Upper lobe of left lung (tissue), 4 donors: ENCODE data around the gene SLC9A6.

Experiments
- CTCF ChIP-seq, 6 experiments: fragments of 450-650 bp in 4 of 6; fragments of 200-600 bp in 2 of 6; sonication (generic) in 2 of 6; IDR thresholded peaks; one replicate each; pipeline ENCODE4 v1.5.1; 2016 to 2019; ENCODE audit warnings: antibody characterized with exemption in 6 of 6
- EP300 ChIP-seq, 4 donors: sonication (generic); formaldehyde crosslinking; IDR thresholded peaks; one replicate each; pipeline ENCODE4 v1.5.1; 2017; ENCODE audit warnings: antibody characterized with exemption in 4 of 4, control low read depth in 2 of 4
- POLR2A ChIP-seq, 4 donors: fragments of 450-650 bp; IDR thresholded peaks; one replicate each; pipeline ENCODE4 v1.5.1; 2016 to 2017; ENCODE audit warnings: antibody characterized with exemption in 4 of 4, mild to moderate bottlenecking in 2 of 4
- POLR2AphosphoS5 ChIP-seq, 2 donors: sonication (generic); formaldehyde crosslinking; IDR thresholded peaks; one replicate each; pipeline ENCODE4 v1.5.1; 2017; ENCODE audit warnings: antibody characterized with exemption in 2 of 2

- TF ChIP-seq CTCF (IDR thresholded peaks at IDR 0.05) (no peak), EP300 (IDR thresholded peaks at IDR 0.05) (no peak), POLR2A (IDR thresholded peaks at IDR 0.05) (no peak), POLR2AphosphoS5 (IDR thresholded peaks at IDR 0.05) (no peak)
Observed at GRCh38 chrX:136080766-136081165, 95.5 kb downstream of the SLC9A6 start.
